K562 (cell line): ENCODE data around the gene UTS2R.

Experiments
- BRD4 ChIP-seq: fragments of 200-600 bp; sonication (generic); IDR thresholded peaks from 2 replicates; pipeline ENCODE4 v1.6.1; 2017; ENCODE audit warnings: inconsistent platforms
- DPF2 ChIP-seq: fragments of 450-650 bp; IDR thresholded peaks from 2 replicates; pipeline ENCODE4 v1.6.1; 2016
- MCM2 ChIP-seq: fragments of 450-650 bp; IDR thresholded peaks from 2 replicates; pipeline ENCODE4 v1.6.1; 2017; ENCODE audit warnings: low read depth, mild to moderate bottlenecking
- NR3C1 ChIP-seq: sonication (generic); formaldehyde crosslinking; IDR thresholded peaks from 2 replicates; pipeline ENCODE4 v1.8.1; 2022; ENCODE audit warnings: missing genetic modification reagents
- POLR2A ChIP-seq: fragments of 450-650 bp; conservative IDR thresholded peaks from 2 replicates; pipeline ENCODE4 v1.6.1; 2016
- TCF3 ChIP-seq: sonication (generic); formaldehyde crosslinking; IDR thresholded peaks from 2 replicates; pipeline ENCODE4 v1.4.0; 2020; ENCODE audit warnings: mild to moderate bottlenecking, missing genetic modification reagents
- ZBTB1 ChIP-seq: sonication (generic); formaldehyde crosslinking; IDR thresholded peaks from 2 replicates; pipeline ENCODE4 v1.8.1; 2023; ENCODE audit warnings: missing genetic modification reagents, low read depth, mild to moderate bottlenecking, borderline replicate concordance
- ZNF174 ChIP-seq: fragments of 250-450 bp; sonication (Bioruptor Pico); IDR thresholded peaks from 2 replicates; pipeline ENCODE4 v1.4.0; 2020; ENCODE audit warnings: mild to moderate bottlenecking
- ZNF551 ChIP-seq: fragments of 250-450 bp; sonication (Bioruptor Pico); IDR thresholded peaks from 2 replicates; pipeline ENCODE4 v1.5.0; 2021; ENCODE audit warnings: mild to moderate bottlenecking, moderate library complexity
- TF ChIP-seq, protein P1 (sequence below): fragments of 450-650 bp; formaldehyde crosslinking; conservative IDR thresholded peaks from 2 replicates; pipeline ENCODE4 v1.4.0; 2022; ENCODE audit warnings: mild to moderate bottlenecking, missing genetic modification characterization
- TF ChIP-seq, protein P2 (sequence below), 3 experiments: IDR thresholded peaks in 2 of 3; conservative IDR thresholded peaks in 1 of 3; 2 replicates each; pipeline ENCODE4 v1.5.1; 2011 to 2012; ENCODE audit warnings: low read length in 3 of 3, mild to moderate bottlenecking in 3 of 3, control low read depth in 2 of 3, improper control_type of control experiment in 1 of 3, inconsistent platforms in 1 of 3, low read depth in 1 of 3, mixed read lengths in 1 of 3, moderate library complexity in 1 of 3; ENCODE audit not compliant: insufficient read depth in 2 of 3
- TF ChIP-seq, protein P3 (sequence below): sonication (generic); formaldehyde crosslinking; IDR thresholded peaks from 2 replicates; pipeline ENCODE4 v1.8.1; 2022; ENCODE audit warnings: missing genetic modification reagents

DNA sequence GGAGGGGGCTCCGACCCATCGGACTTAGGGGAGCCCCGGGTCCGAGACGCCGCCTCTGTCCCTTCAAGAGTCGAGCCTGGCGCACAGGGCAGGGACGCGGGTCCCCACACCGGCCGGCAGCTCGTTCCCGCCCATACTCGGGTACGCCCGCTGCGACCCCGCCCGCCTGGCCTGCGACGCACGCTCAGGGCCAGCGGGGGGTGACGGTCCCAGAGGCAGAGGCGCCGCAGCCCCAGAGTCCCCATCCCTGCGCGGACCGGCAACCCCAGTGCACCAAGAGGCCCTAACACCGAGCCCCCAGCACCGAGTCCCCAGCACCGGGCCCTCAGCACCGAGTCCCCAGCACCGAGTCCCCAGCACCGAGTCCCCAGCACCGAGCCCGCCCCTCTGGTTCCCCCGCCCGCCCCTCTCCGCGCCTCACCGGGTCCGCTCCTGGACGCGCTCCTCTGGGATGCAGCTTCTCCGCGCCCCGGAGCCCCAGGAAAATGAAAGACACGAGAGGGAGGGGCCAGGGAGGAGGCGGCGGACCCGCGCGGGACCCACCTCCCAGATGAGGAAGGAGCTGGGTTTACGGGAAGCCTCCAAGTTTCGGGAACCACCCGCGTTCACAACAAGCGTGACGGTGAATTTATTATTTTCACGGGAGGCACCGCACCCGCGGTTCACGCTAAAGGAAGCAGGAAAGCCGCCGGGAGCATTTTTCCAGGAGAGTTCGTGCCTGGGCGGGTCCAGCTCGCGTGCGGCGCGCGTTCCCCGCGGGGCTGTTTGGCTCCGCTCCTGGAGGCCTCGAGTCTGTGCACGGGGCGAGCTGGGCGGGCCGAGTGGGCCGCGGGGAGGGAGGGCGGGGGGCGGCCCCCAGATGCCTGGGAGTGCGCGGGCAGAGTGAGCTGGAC lies 38.0 kb upstream of the UTS2R start, which contains the start of gene SECTM1:
- TF ChIP-seq ZNF174 (CRISPR knock-in tag) (no peak), ZNF551 (CRISPR knock-in tag) (no peak), DPF2 (no peak), ZBTB1 (no peak), MCM2 (no peak), NR3C1 (CRISPR knock-in tag) (no peak), TCF3 (CRISPR knock-in tag) (no peak), POLR2A (no peak), BRD4 (no peak)
- TF ChIP-seq, protein P1, sequence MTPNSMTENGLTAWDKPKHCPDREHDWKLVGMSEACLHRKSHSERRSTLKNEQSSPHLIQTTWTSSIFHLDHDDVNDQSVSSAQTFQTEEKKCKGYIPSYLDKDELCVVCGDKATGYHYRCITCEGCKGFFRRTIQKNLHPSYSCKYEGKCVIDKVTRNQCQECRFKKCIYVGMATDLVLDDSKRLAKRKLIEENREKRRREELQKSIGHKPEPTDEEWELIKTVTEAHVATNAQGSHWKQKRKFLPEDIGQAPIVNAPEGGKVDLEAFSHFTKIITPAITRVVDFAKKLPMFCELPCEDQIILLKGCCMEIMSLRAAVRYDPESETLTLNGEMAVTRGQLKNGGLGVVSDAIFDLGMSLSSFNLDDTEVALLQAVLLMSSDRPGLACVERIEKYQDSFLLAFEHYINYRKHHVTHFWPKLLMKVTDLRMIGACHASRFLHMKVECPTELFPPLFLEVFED (CRISPR knock-in tag), result no peak
- TF ChIP-seq, protein P2, sequence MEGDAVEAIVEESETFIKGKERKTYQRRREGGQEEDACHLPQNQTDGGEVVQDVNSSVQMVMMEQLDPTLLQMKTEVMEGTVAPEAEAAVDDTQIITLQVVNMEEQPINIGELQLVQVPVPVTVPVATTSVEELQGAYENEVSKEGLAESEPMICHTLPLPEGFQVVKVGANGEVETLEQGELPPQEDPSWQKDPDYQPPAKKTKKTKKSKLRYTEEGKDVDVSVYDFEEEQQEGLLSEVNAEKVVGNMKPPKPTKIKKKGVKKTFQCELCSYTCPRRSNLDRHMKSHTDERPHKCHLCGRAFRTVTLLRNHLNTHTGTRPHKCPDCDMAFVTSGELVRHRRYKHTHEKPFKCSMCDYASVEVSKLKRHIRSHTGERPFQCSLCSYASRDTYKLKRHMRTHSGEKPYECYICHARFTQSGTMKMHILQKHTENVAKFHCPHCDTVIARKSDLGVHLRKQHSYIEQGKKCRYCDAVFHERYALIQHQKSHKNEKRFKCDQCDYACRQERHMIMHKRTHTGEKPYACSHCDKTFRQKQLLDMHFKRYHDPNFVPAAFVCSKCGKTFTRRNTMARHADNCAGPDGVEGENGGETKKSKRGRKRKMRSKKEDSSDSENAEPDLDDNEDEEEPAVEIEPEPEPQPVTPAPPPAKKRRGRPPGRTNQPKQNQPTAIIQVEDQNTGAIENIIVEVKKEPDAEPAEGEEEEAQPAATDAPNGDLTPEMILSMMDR (IDR thresholded peaks at IDR 0.05 in 2 of 3, conservative IDR thresholded peaks at IDR 0.05 in 1 of 3; ENCODE audit: insufficient read depth in 2 of 3, low read depth in 1 of 3, low read length in 3 of 3), result no peak
- TF ChIP-seq, protein P3, sequence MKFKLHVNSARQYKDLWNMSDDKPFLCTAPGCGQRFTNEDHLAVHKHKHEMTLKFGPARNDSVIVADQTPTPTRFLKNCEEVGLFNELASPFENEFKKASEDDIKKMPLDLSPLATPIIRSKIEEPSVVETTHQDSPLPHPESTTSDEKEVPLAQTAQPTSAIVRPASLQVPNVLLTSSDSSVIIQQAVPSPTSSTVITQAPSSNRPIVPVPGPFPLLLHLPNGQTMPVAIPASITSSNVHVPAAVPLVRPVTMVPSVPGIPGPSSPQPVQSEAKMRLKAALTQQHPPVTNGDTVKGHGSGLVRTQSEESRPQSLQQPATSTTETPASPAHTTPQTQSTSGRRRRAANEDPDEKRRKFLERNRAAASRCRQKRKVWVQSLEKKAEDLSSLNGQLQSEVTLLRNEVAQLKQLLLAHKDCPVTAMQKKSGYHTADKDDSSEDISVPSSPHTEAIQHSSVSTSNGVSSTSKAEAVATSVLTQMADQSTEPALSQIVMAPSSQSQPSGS (CRISPR knock-in tag), result no peak
